Adrenal gland (tissue), 5 donors: ENCODE measurements around the gene RSAD1.

Source experiments
- POLR2A ChIP-seq, 2 donors: fragments of 450-650 bp; IDR thresholded peaks; one replicate each; pipeline ENCODE4 v1.6.1; 2017; ENCODE audit warnings: antibody characterized with exemption in 2 of 2, mild to moderate bottlenecking in 2 of 2, moderate library complexity in 1 of 2
- TF ChIP-seq, protein P1 (sequence below), 6 experiments: fragments of 450-650 bp in 4 of 6; fragments of 200-600 bp in 2 of 6; sonication (generic) in 1 of 6; IDR thresholded peaks; 1 replicate in 5 of 6; 2 replicates in 1 of 6; pipeline versions ENCODE4 v1.5.1 to v1.8.0; 2016 to 2021; ENCODE audit warnings: antibody characterized with exemption in 6 of 6, mild to moderate bottlenecking in 2 of 6, moderate library complexity in 1 of 6
- donor health status: DM: no; HTN: no; CAD: no.

DNA sequence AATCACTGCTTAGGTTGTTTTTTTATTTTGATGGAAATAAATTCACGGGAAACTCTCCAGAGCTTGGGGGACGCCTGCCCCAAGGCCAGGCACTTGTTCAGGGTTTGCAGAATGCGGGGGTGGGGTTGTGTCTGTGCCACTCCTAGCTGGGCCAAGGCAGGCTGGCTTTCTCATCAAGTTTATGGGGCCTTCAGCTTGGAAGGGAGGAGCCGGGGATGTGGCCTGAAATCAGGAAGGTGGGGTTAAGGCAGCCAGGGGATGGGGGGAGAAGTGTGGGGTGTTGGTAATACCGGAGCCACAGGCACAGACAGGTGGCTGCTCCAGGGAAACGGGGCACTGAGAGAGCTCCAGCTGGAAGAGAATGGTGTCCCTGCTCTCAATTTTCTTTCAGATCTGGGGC, 8.2 kb upstream of the RSAD1 start:
- TF ChIP-seq, protein P1, sequence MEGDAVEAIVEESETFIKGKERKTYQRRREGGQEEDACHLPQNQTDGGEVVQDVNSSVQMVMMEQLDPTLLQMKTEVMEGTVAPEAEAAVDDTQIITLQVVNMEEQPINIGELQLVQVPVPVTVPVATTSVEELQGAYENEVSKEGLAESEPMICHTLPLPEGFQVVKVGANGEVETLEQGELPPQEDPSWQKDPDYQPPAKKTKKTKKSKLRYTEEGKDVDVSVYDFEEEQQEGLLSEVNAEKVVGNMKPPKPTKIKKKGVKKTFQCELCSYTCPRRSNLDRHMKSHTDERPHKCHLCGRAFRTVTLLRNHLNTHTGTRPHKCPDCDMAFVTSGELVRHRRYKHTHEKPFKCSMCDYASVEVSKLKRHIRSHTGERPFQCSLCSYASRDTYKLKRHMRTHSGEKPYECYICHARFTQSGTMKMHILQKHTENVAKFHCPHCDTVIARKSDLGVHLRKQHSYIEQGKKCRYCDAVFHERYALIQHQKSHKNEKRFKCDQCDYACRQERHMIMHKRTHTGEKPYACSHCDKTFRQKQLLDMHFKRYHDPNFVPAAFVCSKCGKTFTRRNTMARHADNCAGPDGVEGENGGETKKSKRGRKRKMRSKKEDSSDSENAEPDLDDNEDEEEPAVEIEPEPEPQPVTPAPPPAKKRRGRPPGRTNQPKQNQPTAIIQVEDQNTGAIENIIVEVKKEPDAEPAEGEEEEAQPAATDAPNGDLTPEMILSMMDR (IDR thresholded peaks at IDR 0.05) = no peak
- TF ChIP-seq POLR2A (IDR thresholded peaks at IDR 0.05) = no peak
